Endothelial cell of umbilical vein (primary cell): ENCODE data around the gene PCYT1B. TPM values are rescaled to one million over a fixed set of nuclear protein-coding genes. Genes with fewer than 3 reads are reported as not detected.
"Not testable (repeated sequence)": the region's sequence is repeated elsewhere in the genome, so short reads cannot be mapped to it uniquely, and the experiment has no call there.

ENCODE experiments used
- BruUV-seq: library from RNA; stranded (reverse); fragments of 400-500 nt; replicated peaks from 2 replicates; lab custom pipeline; 2021; lab: Mats Ljungman, UMichigan
- CTCF ChIA-PET: fragments of 300-600, 350-600 bp; sonication (Branson Sonifier 250); formaldehyde crosslinking; loops from one replicate; lab custom pipeline; 2021; ENCODE audit warnings: antibody characterized with exemption, inconsistent platforms; lab: Charles Lee
- POLR2A ChIA-PET: fragments of 300-600, 350-600 bp; sonication (Branson Sonifier 250); formaldehyde crosslinking; loops from one replicate; lab custom pipeline; 2021; ENCODE audit warnings: antibody characterized with exemption, inconsistent platforms; lab: Charles Lee
- DNase-seq: peaks from one replicate; pipeline ENCODE4 v3.0.0-alpha.2; 2011; ENCODE audit warnings: low read depth, low spot score
- FAIRE-seq: peaks from 2 replicates; lab custom pipeline; 2011; peaks lifted over from hg19 to GRCh38; lab: Jason Lieb, UNC
- H2AFZ ChIP-seq: 2 replicates; pipeline ENCODE4 v1.6.0; 2012; ENCODE audit warnings: low read depth, low read length, control low read depth, inconsistent platforms
- H3K27ac ChIP-seq: 2 replicates; pipeline ENCODE4 v1.5.1; 2011; ENCODE audit warnings: low read depth, mild to moderate bottlenecking, control low read depth, low read length, moderate library complexity; ENCODE audit not compliant: insufficient read depth
- H3K27me3 ChIP-seq, 2 experiments: 2 replicates each; pipeline versions ENCODE4 v1.6.0 to v1.6.1; 2011; ENCODE audit warnings: low read length in 2 of 2, mixed read lengths in 1 of 2; ENCODE audit not compliant: control insufficient read depth in 2 of 2, insufficient read depth in 2 of 2
- H3K36me3 ChIP-seq, 2 experiments: 2 replicates in 1 of 2; 3 replicates in 1 of 2; pipeline ENCODE4 v1.5.1; 2011; ENCODE audit warnings: low read length in 2 of 2, mild to moderate bottlenecking in 1 of 2, moderate library complexity in 1 of 2; ENCODE audit not compliant: control insufficient read depth in 2 of 2, insufficient read depth in 2 of 2; ENCODE audit errors: extremely low read depth in 1 of 2
- H3K4me1 ChIP-seq: 3 replicates; pipeline ENCODE4 v1.5.1; 2011; ENCODE audit warnings: mild to moderate bottlenecking, low read length; ENCODE audit not compliant: control insufficient read depth, insufficient read depth; ENCODE audit errors: extremely low read depth
- H3K4me2 ChIP-seq: 2 replicates; pipeline ENCODE4 v1.6.1; 2011; ENCODE audit warnings: low read length, control low read depth, mixed read lengths; ENCODE audit not compliant: insufficient read depth
- H3K4me3 ChIP-seq, 3 experiments: fragments of 200-600 bp in 1 of 3; sonication (generic), shearing (Covaris generic) in 1 of 3; replicated peaks in 1 of 3; 2 replicates each; pipeline ENCODE4 v1.5.1; 2011 to 2016; ENCODE audit warnings: control low read depth in 3 of 3, low read length in 3 of 3, mild to moderate bottlenecking in 2 of 3, inconsistent platforms in 1 of 3, low read depth in 1 of 3, moderate library complexity in 1 of 3; ENCODE audit not compliant: insufficient read depth in 1 of 3
- H3K79me2 ChIP-seq: 2 replicates; pipeline ENCODE4 v1.6.0; 2012; ENCODE audit warnings: low read length, inconsistent platforms; ENCODE audit not compliant: control insufficient read depth, insufficient read depth
- H3K9ac ChIP-seq: replicated peaks from 2 replicates; pipeline ENCODE3; 2011; ENCODE audit warnings: low read length, control low read depth; ENCODE audit not compliant: insufficient read depth; ENCODE audit errors: extremely low read depth
- H3K9me1 ChIP-seq: replicated peaks from 3 replicates; pipeline ENCODE4 v1.6.0; 2011; ENCODE audit warnings: mild to moderate bottlenecking, low read length; ENCODE audit not compliant: control insufficient read depth, insufficient read depth; ENCODE audit errors: extremely low read depth
- H3K9me3 ChIP-seq: replicated peaks from 2 replicates; pipeline ENCODE4 v1.5.1; 2012; ENCODE audit warnings: low read length, inconsistent platforms; ENCODE audit not compliant: control insufficient read depth, insufficient read depth
- H4K20me1 ChIP-seq: replicated peaks from 2 replicates; pipeline ENCODE3; 2011; ENCODE audit warnings: mild to moderate bottlenecking, low read length; ENCODE audit not compliant: control insufficient read depth, insufficient read depth; ENCODE audit errors: extremely low read depth
- EZH2 ChIP-seq: IDR thresholded peaks from 2 replicates; pipeline ENCODE4 v1.6.1; 2012; ENCODE audit warnings: borderline replicate concordance, low read depth, mild to moderate bottlenecking, moderate library complexity, low read length, inconsistent platforms; ENCODE audit not compliant: severe bottlenecking
- FOS ChIP-seq: IDR thresholded peaks from 2 replicates; pipeline ENCODE4 v1.6.1; 2011; ENCODE audit warnings: mild to moderate bottlenecking, low read length, moderate library complexity, borderline replicate concordance; ENCODE audit not compliant: insufficient read depth
- GATA2 ChIP-seq: IDR thresholded peaks from 2 replicates; pipeline ENCODE4 v1.7.0; 2011; ENCODE audit warnings: low read depth, mild to moderate bottlenecking, moderate library complexity, mixed read lengths, low read length; ENCODE audit not compliant: insufficient read length, insufficient read depth
- JUN ChIP-seq: IDR thresholded peaks from 2 replicates; pipeline ENCODE4 v1.6.1; 2011; ENCODE audit warnings: borderline replicate concordance, low read depth; ENCODE audit not compliant: insufficient read length, insufficient read depth
- MYC ChIP-seq: IDR thresholded peaks from one replicate; pipeline ENCODE4 v1.6.1; 2011; ENCODE audit warnings: mild to moderate bottlenecking, low read depth, low read length
- POLR2A ChIP-seq: IDR thresholded peaks from 2 replicates; pipeline ENCODE4 v1.6.1; 2012; ENCODE audit warnings: low read depth, mild to moderate bottlenecking, control low read depth, low read length
- POLR2AphosphoS5 ChIP-seq: IDR thresholded peaks from 2 replicates; pipeline ENCODE4 v1.6.1; 2012; ENCODE audit warnings: low read depth, mild to moderate bottlenecking, control low read depth, low read length, moderate library complexity; ENCODE audit not compliant: insufficient read depth
- dilution Hi-C: fragments of 300-500 bp; cut with MboI; formaldehyde crosslinking; loops from one replicate; pipeline ENCODE4 v1.15.0; 2019; ENCODE audit warnings: low sequenced_read_pairs; ENCODE audit not compliant: extremely low pct_ligation_motif_present
- intact Hi-C: fragments of 100-400 bp; cut with micrococcal nuclease; formaldehyde crosslinking; loops from one replicate; pipeline ENCODE4 v1.10.0; 2022
- polyA plus RNA-seq, 4 experiments: library from polyadenylated mRNA; depleted of rRNA in 3 of 4; stranded (reverse) in 3 of 4; unstranded in 1 of 4; fragments of >200 nt; gene quantifications; 2 replicates each; pipeline versions ENCODE4 v1.2.1 to v1.2.3, GENCODE V29; 2011 to 2012; ENCODE audit warnings: missing spikeins in 1 of 4
- total RNA-seq: library from RNA; stranded (reverse); gene quantifications from 2 replicates; pipeline ENCODE4 v1.2.3, GENCODE V29; 2021
- TF ChIP-seq, protein P1 (sequence below): IDR thresholded peaks from 2 replicates; pipeline ENCODE4 v1.6.1; 2011; ENCODE audit not compliant: insufficient read depth, insufficient read length
- TF ChIP-seq, protein P2 (sequence below), 2 donors: IDR thresholded peaks; 1 replicate in 1 of 2; 2 replicates in 1 of 2; pipeline ENCODE4 v1.5.1; 2011; ENCODE audit warnings: low read length in 2 of 2, mild to moderate bottlenecking in 2 of 2, moderate library complexity in 2 of 2, control low read depth in 1 of 2, inconsistent platforms in 1 of 2, low read depth in 1 of 2; ENCODE audit not compliant: insufficient read depth in 1 of 2; ENCODE audit errors: extremely low read depth in 1 of 2

PCYT1B gene
- total and polyA plus RNA-seq, 2 donors (not counting 3 experiments of a cell fraction or from before 2014, with no cell fraction given), result 0.33 to 1.3 TPM

- no peaks in the 10 kb centered on the region for H3K79me2 ChIP-seq
- H3K9ac ChIP-seq, result no peak overlapping the region
- no peaks in the 10 kb centered on the region for H3K9me1 ChIP-seq
- intact Hi-C loops, result no loop called here
- H3K4me1 ChIP-seq, result no peaks in the 10 kb centered on the region
- no peak overlapping the region for H3K27ac ChIP-seq
- H4K20me1 ChIP-seq, result no peaks in the 10 kb centered on the region
- dilution Hi-C loops, result no loop called here
- TF ChIP-seq FOS, result no peak
- no peak for TF ChIP-seq EZH2
- TF ChIP-seq, protein P1, sequence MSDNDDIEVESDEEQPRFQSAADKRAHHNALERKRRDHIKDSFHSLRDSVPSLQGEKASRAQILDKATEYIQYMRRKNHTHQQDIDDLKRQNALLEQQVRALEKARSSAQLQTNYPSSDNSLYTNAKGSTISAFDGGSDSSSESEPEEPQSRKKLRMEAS, result no peak
- no peak for TF ChIP-seq POLR2A
- TF ChIP-seq POLR2AphosphoS5, result no peak
- TF ChIP-seq, protein P2, sequence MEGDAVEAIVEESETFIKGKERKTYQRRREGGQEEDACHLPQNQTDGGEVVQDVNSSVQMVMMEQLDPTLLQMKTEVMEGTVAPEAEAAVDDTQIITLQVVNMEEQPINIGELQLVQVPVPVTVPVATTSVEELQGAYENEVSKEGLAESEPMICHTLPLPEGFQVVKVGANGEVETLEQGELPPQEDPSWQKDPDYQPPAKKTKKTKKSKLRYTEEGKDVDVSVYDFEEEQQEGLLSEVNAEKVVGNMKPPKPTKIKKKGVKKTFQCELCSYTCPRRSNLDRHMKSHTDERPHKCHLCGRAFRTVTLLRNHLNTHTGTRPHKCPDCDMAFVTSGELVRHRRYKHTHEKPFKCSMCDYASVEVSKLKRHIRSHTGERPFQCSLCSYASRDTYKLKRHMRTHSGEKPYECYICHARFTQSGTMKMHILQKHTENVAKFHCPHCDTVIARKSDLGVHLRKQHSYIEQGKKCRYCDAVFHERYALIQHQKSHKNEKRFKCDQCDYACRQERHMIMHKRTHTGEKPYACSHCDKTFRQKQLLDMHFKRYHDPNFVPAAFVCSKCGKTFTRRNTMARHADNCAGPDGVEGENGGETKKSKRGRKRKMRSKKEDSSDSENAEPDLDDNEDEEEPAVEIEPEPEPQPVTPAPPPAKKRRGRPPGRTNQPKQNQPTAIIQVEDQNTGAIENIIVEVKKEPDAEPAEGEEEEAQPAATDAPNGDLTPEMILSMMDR (IDR thresholded peaks at IDR 0.05; ENCODE audit: extremely low read depth in 1 of 2, insufficient read depth in 1 of 2, low read depth in 1 of 2, low read length in 2 of 2), result no peak
- TF ChIP-seq MYC, result no peak
- no peak for TF ChIP-seq JUN
- TF ChIP-seq GATA2, result no peak
- no peak overlapping the region for H3K4me2 ChIP-seq
- ChIA-PET CTCF (no interaction called here), POLR2A (no interaction called here)
- no peaks in the 10 kb centered on the region for H3K27me3 ChIP-seq
- DNase-seq (no peak), FAIRE-seq (no peak)
- H3K36me3 ChIP-seq, result no peaks in the 10 kb centered on the region
- H2AFZ ChIP-seq, result no peak overlapping the region
- no peak overlapping the region for H3K4me3 ChIP-seq
- no peaks in the 10 kb centered on the region for H3K9me3 ChIP-seq
- no TSS peak for BruUV-seq
Observed at GRCh38 chrX:24657671-24658386, 10.7 kb upstream of the PCYT1B start.

DNA sequence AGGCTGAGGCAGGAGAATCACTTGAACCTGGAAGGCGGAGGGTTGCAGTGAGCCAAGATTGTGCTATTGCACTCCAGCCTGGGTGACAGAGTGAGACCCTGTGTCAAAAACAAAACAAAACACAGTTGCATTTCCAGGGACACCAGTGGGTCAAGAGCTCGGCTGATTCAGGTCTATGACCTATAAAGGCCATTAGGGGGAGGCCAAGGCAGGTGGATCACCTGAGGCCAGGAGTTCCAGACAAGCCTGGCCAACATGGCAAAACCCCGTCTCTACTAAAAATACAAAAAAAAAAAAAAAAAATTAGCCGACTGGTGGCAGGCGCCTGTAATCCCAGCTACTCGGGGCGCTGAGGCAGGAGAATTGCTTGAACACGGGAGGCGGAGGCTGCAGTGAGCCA lies 8.5 kb upstream of the PCYT1B start:
- H3K9me3 ChIP-seq, H2AFZ ChIP-seq, POLR2A ChIA-PET, H3K9ac ChIP-seq, H3K9me1 ChIP-seq, FAIRE-seq, H3K4me2 ChIP-seq, H3K27ac ChIP-seq, H3K79me2 ChIP-seq, intact Hi-C loops, H4K20me1 ChIP-seq, dilution Hi-C loops, H3K4me1 ChIP-seq, H3K36me3 ChIP-seq, BruUV-seq, H3K4me3 ChIP-seq, H3K27me3 ChIP-seq, DNase-seq: not testable (repeated sequence)
- CTCF ChIA-PET, result interaction anchor here (0.6 to 0.9 kb wide), 2 partner anchors 21 to 490 kb away, joined by 3 read pairs; no protein-coding TSS in a partner anchor
